DND-41 (cell line): ENCODE data around the gene AUTS2.

Experiments used
- ATAC-seq: fragments of 200-7000 bp; cut with Tn5 transposase; 3 replicates; pipeline ENCODE4 v1.9.1; 2021; ENCODE audit warnings: low read depth; ENCODE audit not compliant: insufficient read depth
- DNase-seq: peaks from one replicate; pipeline ENCODE4 v3.0.0-alpha.2; 2020
- H2AFZ ChIP-seq: 2 replicates; pipeline ENCODE4 v1.6.0; 2012; ENCODE audit warnings: low read depth, low read length
- H3K27ac ChIP-seq: 2 replicates; pipeline ENCODE4 v1.5.1; 2012; ENCODE audit warnings: low read length, inconsistent platforms
- H3K27me3 ChIP-seq: fragments of 200-600 bp; sonication (generic); 2 replicates; pipeline ENCODE4 v1.6.0; 2012; ENCODE audit warnings: low read length, mild to moderate bottlenecking, inconsistent platforms; ENCODE audit not compliant: insufficient read depth, poor library complexity
- H3K36me3 ChIP-seq: 2 replicates; pipeline ENCODE4 v1.5.1; 2012; ENCODE audit warnings: low read length, inconsistent platforms; ENCODE audit not compliant: insufficient read depth
- H3K4me1 ChIP-seq: 2 replicates; pipeline ENCODE4 v1.5.1; 2012; ENCODE audit warnings: mild to moderate bottlenecking, low read length; ENCODE audit not compliant: insufficient read depth
- H3K4me2 ChIP-seq: 2 replicates; pipeline ENCODE4 v1.6.0; 2012; ENCODE audit warnings: mild to moderate bottlenecking, moderate library complexity, low read length, inconsistent platforms; ENCODE audit not compliant: insufficient read depth
- H3K4me3 ChIP-seq, 2 experiments: fragments of 200-600 bp in 1 of 2; shearing (Covaris generic) in 1 of 2; 2 replicates each; pipeline ENCODE4 v1.5.1; 2012 to 2016; ENCODE audit warnings: inconsistent platforms in 2 of 2, low read length in 2 of 2, mild to moderate bottlenecking in 2 of 2, low read depth in 1 of 2, moderate library complexity in 1 of 2
- H3K79me2 ChIP-seq: 2 replicates; pipeline ENCODE4 v1.6.0; 2012; ENCODE audit warnings: low read length, inconsistent platforms; ENCODE audit not compliant: insufficient read depth
- H3K9ac ChIP-seq: 2 replicates; pipeline ENCODE4 v1.6.0; 2012; ENCODE audit warnings: low read depth, mild to moderate bottlenecking, inconsistent platforms, low read length, moderate library complexity
- H3K9me3 ChIP-seq: 2 replicates; pipeline ENCODE4 v1.5.1; 2012; ENCODE audit warnings: low read length, moderate library complexity, mild to moderate bottlenecking, inconsistent platforms; ENCODE audit not compliant: insufficient read depth, severe bottlenecking
- H4K20me1 ChIP-seq: 2 replicates; pipeline ENCODE4 v1.6.0; 2012; ENCODE audit warnings: low read length; ENCODE audit not compliant: insufficient read depth
- EZH2 ChIP-seq: IDR thresholded peaks from 3 replicates; pipeline ENCODE4 v1.6.1; 2012; ENCODE audit warnings: borderline replicate concordance, low read depth, mild to moderate bottlenecking, moderate library complexity, low read length, inconsistent platforms; ENCODE audit not compliant: severe bottlenecking
- TF ChIP-seq, protein P1 (sequence below): IDR thresholded peaks from 2 replicates; pipeline ENCODE4 v1.5.1; 2012; ENCODE audit warnings: borderline replicate concordance, low read length, moderate library complexity, mild to moderate bottlenecking; ENCODE audit not compliant: poor library complexity, severe bottlenecking; ENCODE audit errors: extremely low read depth

The AUTS2 gene

DNA sequence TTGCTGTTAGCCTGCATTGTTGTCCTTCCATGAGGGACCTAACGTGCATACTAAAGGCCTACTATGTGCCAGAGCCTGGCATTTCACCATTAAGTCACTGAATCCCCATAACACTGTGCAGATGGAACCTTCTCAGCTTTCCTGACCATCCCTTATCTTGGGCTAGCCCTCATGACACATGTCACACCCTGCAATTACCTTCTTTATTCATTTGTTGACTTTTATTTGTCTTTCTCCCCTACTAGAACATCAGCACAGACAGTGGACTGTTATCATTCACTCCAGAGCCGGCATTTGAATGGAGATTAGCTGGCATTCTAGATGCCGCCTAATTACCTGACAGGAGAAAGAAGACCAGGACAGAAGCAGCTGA, 1062.5 kb downstream of the AUTS2 start:
- TF ChIP-seq EZH2 = no peak
- TF ChIP-seq, protein P1, sequence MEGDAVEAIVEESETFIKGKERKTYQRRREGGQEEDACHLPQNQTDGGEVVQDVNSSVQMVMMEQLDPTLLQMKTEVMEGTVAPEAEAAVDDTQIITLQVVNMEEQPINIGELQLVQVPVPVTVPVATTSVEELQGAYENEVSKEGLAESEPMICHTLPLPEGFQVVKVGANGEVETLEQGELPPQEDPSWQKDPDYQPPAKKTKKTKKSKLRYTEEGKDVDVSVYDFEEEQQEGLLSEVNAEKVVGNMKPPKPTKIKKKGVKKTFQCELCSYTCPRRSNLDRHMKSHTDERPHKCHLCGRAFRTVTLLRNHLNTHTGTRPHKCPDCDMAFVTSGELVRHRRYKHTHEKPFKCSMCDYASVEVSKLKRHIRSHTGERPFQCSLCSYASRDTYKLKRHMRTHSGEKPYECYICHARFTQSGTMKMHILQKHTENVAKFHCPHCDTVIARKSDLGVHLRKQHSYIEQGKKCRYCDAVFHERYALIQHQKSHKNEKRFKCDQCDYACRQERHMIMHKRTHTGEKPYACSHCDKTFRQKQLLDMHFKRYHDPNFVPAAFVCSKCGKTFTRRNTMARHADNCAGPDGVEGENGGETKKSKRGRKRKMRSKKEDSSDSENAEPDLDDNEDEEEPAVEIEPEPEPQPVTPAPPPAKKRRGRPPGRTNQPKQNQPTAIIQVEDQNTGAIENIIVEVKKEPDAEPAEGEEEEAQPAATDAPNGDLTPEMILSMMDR = no peak
- no peak overlapping the region for H3K9ac ChIP-seq
- no peaks in the 10 kb centered on the region for H3K4me1 ChIP-seq
- ATAC-seq (no peak), DNase-seq (no peak)
- no peaks in the 10 kb centered on the region for H3K9me3 ChIP-seq
- no peak overlapping the region for H3K4me2 ChIP-seq
- no peak overlapping the region for H2AFZ ChIP-seq
- H3K27ac ChIP-seq = no peak overlapping the region
- no peaks in the 10 kb centered on the region for H3K27me3 ChIP-seq
- H3K79me2 ChIP-seq = no peaks in the 10 kb centered on the region
- no peaks in the 10 kb centered on the region for H4K20me1 ChIP-seq
- no peak overlapping the region for H3K4me3 ChIP-seq
- H3K36me3 ChIP-seq = no peaks in the 10 kb centered on the region

DNA sequence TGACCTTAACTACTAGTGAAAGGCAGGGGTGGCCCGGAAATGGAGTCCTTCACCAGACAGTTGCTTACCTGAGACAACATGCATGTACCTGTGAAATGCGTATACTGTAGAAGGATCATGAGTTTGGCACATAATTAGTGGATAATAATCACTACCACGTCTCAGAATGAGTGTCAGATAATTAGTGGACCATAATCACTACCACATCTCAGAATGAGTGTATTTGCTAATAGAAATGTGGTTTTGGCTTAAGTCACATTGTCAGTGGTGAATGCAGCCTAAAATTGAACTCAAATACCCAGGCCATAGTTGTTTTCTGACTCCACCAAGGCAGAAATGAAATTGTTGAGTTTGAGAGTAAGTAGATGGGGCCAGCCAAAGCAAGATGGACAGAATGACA, 1065.4 kb downstream of the AUTS2 start:
- Histone ChIP-seq H3K27me3 (no peaks in the 10 kb centered on the region), H4K20me1 (no peaks in the 10 kb centered on the region), H3K9ac (no peak overlapping the region), H3K4me2 (no peak overlapping the region), H3K36me3 (no peaks in the 10 kb centered on the region), H3K27ac (no peak overlapping the region), H2AFZ (no peak overlapping the region), H3K79me2 (no peaks in the 10 kb centered on the region), H3K9me3 (no peaks in the 10 kb centered on the region), H3K4me1 (no peaks in the 10 kb centered on the region), H3K4me3 (no peak overlapping the region)
- TF ChIP-seq, protein P1 = no peak
- no peak for TF ChIP-seq EZH2
- DNase-seq = no peak
- ATAC-seq = no peak

DNA sequence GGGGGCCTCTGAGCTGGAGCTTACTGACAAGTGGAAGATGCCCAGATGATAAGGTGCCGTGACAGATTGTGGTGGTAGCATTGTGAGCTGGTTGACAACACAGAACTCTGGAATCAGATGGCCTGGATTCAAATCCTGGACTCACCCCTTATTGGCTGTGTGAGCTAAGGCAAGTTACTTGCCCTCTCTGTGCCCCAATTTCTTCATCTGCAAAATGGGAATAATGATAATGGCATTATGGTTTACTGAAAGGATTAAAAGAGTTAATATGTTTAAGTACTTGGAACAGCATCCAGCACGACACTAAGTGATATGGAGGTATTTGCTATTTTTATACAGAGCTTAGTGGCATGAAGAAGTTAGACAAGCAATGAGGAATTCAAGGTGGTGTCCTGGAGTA, 1067.7 kb downstream of the AUTS2 start:
- no peaks in the 10 kb centered on the region for H3K4me1 ChIP-seq
- no peak overlapping the region for H2AFZ ChIP-seq
- H3K27ac ChIP-seq = no peak overlapping the region
- no peak overlapping the region for H3K4me2 ChIP-seq
- TF ChIP-seq, protein P1 = no peak
- no peak for TF ChIP-seq EZH2
- no peaks in the 10 kb centered on the region for H3K79me2 ChIP-seq
- no peak overlapping the region for H3K4me3 ChIP-seq
- DNase-seq (no peak), ATAC-seq (no peak)
- H3K27me3 ChIP-seq = no peaks in the 10 kb centered on the region
- no peaks in the 10 kb centered on the region for H4K20me1 ChIP-seq
- H3K9ac ChIP-seq = no peak overlapping the region
- H3K36me3 ChIP-seq = no peaks in the 10 kb centered on the region
- no peaks in the 10 kb centered on the region for H3K9me3 ChIP-seq

DNA sequence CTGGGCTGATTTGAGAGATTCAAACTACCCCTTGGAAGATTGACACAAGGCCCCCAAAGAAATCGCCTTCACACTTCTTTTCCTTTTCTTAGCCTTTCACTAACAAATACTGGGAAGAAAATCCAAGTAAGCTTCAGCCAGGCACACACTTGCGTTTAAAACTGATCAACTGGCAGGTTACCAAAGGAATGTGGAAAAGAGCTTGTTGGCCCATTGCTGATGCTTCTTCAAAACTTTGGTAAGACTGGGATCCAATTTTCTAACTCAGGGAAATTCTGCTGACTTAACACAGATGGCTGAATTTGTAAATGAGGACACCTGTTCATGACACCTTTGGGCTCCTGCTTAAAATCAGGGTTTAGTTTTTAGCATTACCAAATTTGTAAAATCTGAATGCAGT, 1069.1 kb downstream of the AUTS2 start:
- no peaks in the 10 kb centered on the region for H3K79me2 ChIP-seq
- no peak overlapping the region for H3K4me2 ChIP-seq
- no peaks in the 10 kb centered on the region for H3K27me3 ChIP-seq

More for the DNA sequence above, 1069.1 kb downstream of the AUTS2 start:
- no peaks in the 10 kb centered on the region for H4K20me1 ChIP-seq
- H3K4me1 ChIP-seq = no peaks in the 10 kb centered on the region
- no peak overlapping the region for H3K9ac ChIP-seq
- no peaks in the 10 kb centered on the region for H3K9me3 ChIP-seq
- ATAC-seq = no peak
- H3K27ac ChIP-seq = no peak overlapping the region
- no peak for DNase-seq
- no peak overlapping the region for H2AFZ ChIP-seq
- TF ChIP-seq, protein P1 = no peak
- no peak for TF ChIP-seq EZH2
- H3K36me3 ChIP-seq = no peaks in the 10 kb centered on the region
- no peak overlapping the region for H3K4me3 ChIP-seq
